22Rv1 (cell line): ENCODE results near the gene SORCS2.

ENCODE experiments used
- CTCF ChIP-seq: fragments of 450-650 bp; IDR thresholded peaks from 2 replicates; pipeline ENCODE4 v1.5.1; 2017; ENCODE audit warnings: mild to moderate bottlenecking
- ZFX ChIP-seq: fragments of 450-650 bp; IDR thresholded peaks from 2 replicates; pipeline ENCODE4 v1.6.1; 2017; ENCODE audit warnings: antibody characterized with exemption, borderline replicate concordance

DNA sequence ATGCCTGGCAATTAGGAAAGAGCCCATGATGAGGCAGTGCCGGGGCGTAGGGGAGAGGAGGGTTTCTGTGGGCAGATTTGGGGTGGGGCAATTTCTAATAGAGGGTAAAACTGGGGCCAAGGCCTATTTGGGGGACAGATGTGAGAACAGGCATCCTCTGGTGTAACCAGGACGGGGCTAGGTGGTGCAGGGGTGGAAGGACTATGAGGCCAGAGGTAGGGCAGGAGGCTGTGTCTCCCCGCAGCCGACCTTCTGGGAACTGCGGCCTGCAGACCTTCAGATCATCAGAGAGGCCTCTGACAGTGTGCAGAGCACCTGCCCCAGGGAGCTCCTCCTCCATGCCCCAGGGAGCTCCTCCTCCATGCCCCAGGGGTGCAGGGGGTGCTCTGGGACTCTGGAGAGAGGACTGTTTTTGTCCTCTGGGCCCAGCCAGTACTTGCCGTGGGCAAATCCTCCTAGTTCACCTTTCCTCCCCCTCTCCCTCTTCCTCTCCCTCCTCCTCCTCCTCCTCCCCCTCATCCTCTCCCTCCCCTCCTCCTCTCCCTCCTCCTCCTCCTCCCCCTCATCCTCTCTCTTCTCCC lies 101.9 kb downstream of the SORCS2 start:
- TF ChIP-seq CTCF, result no peak
- no peak for TF ChIP-seq ZFX
